HG03439 (cell line): Measurements from ENCODE around the gene COBLL1.
"Not testable (repeated sequence)": the region's sequence is repeated elsewhere in the genome, so short reads cannot be mapped to it uniquely, and the experiment has no call there.

Experiments used
- ATAC-seq: cut with Tn5 transposase; IDR thresholded peaks from one replicate; pipeline ENCODE4 v1.9.1; 2021; ENCODE audit warnings: mild to moderate bottlenecking, moderate library complexity; ENCODE audit not compliant: unreplicated experiment

COBLL1 gene

GRCh38 chr2:164722616-164723338 lies 118.8 kb downstream of the COBLL1 start:
- ATAC-seq, result no peak

- no peak for ATAC-seq
These were observed 120.2 kb downstream of the COBLL1 start for GRCh38 chr2:164721430-164721829.

GRCh38 chr2:164719996-164720941 lies 121.4 kb downstream of the COBLL1 start:
- no peak for ATAC-seq

GRCh38 chr2:164717000-164717803 lies 124.4 kb downstream of the COBLL1 start:
- ATAC-seq, result no peak

GRCh38 chr2:164714471-164714870 lies 127.2 kb downstream of the COBLL1 start:
- ATAC-seq, result no peak

- no peak for ATAC-seq
These were observed 129.9 kb downstream of the COBLL1 start for GRCh38 chr2:164711766-164712138.

GRCh38 chr2:164710837-164711765 lies 130.5 kb downstream of the COBLL1 start:
- no peak for ATAC-seq

- not testable (repeated sequence) for ATAC-seq
These were observed 131.3 kb downstream of the COBLL1 start for GRCh38 chr2:164710252-164710836.

GRCh38 chr2:164706522-164706921 lies 135.1 kb downstream of the COBLL1 start:
- no peak for ATAC-seq

GRCh38 chr2:164705412-164706167 lies 136.0 kb downstream of the COBLL1 start:
- no peak for ATAC-seq

GRCh38 chr2:164703915-164704706 lies 137.5 kb downstream of the COBLL1 start:
- no peak for ATAC-seq

GRCh38 chr2:164701565-164701964 lies 140.1 kb downstream of the COBLL1 start:
- ATAC-seq, result no peak

GRCh38 chr2:164700390-164700789 lies 141.2 kb downstream of the COBLL1 start:
- ATAC-seq, result no peak

- ATAC-seq, result no peak
These were observed 143.7 kb downstream of the COBLL1 start for GRCh38 chr2:164697688-164698461.

- no peak for ATAC-seq
These were observed 145.0 kb downstream of the COBLL1 start for GRCh38 chr2:164696634-164697033.

GRCh38 chr2:164694275-164694695 lies 147.3 kb downstream of the COBLL1 start:
- ATAC-seq, result no peak

- no peak for ATAC-seq
These were observed 147.8 kb downstream of the COBLL1 start for GRCh38 chr2:164693834-164694233.
